GM10248 (cell line): Measurements from ENCODE around the gene NLRP9.
"Not testable (repeated sequence)": the region's sequence is repeated elsewhere in the genome, so short reads cannot be mapped to it uniquely, and the experiment has no call there.

ENCODE experiments used
- CTCF ChIA-PET: fragments of 300-600 bp; sonication (Branson Sonifier 250); formaldehyde crosslinking; extraction: SDS; loops from one replicate; lab custom pipeline; 2021; ENCODE audit warnings: antibody characterized with exemption; lab: Yijun Ruan, JAX
- POLR2A ChIA-PET: fragments of 350-650 bp; sonication (Branson Sonifier 250); formaldehyde crosslinking; extraction: SDS; loops from one replicate; lab custom pipeline; 2020; ENCODE audit warnings: antibody characterized with exemption; lab: Yijun Ruan, JAX
- DNase-seq: peaks from one replicate; pipeline ENCODE4 v3.0.0; 2012; ENCODE audit errors: extremely low spot score
- CTCF ChIP-seq: IDR thresholded peaks from 2 replicates; pipeline ENCODE4 v1.5.1; 2012; ENCODE audit warnings: mild to moderate bottlenecking, low read depth; ENCODE audit errors: extremely low read depth, missing control alignments, control extremely low read depth

The NLRP9 gene

GRCh38 chr19:55738302-55738701 lies at the start of gene NLRP9:
Gene NLRP9 (minus strand): TSS chr19:55738402. CDS start chr19:55738374, 28 bp downstream.
- DNase-seq, result no peak
- ChIA-PET CTCF (no interaction called here), POLR2A (no interaction called here)
- no peak for TF ChIP-seq CTCF

- TF ChIP-seq CTCF, result no peak
- no peak for DNase-seq
- POLR2A ChIA-PET, result no interaction called here
- CTCF ChIA-PET, result no interaction called here
Measured at GRCh38 chr19:55781112-55781511, 42.9 kb upstream of the NLRP9 start.

GRCh38 chr19:55778331-55778730 lies 40.1 kb upstream of the NLRP9 start:
- CTCF ChIA-PET, result no interaction called here
- POLR2A ChIA-PET, result no interaction called here
- no peak for DNase-seq
- no peak for TF ChIP-seq CTCF

- no peak for DNase-seq
- CTCF ChIA-PET, result interaction anchor here (0.6 kb wide), 1 partner anchor 221 kb away, joined by 3 read pairs; no protein-coding TSS in a partner anchor
- TF ChIP-seq CTCF, result no peak
- POLR2A ChIA-PET, result no interaction called here
Measured at GRCh38 chr19:55777528-55777927, 39.3 kb upstream of the NLRP9 start.

GRCh38 chr19:55769632-55770031 lies 31.4 kb upstream of the NLRP9 start:
- CTCF ChIA-PET, DNase-seq, POLR2A ChIA-PET: not testable (repeated sequence)

- DNase-seq, POLR2A ChIA-PET, CTCF ChIA-PET: not testable (repeated sequence)
Measured at GRCh38 chr19:55768818-55769217, 30.6 kb upstream of the NLRP9 start, which contains the start of gene RFPL4AL1. Gene RFPL4AL1 (plus strand): TSS chr19:55769118. CDS start chr19:55771805, 2,687 bp downstream.

GRCh38 chr19:55766466-55766865 lies 28.3 kb upstream of the NLRP9 start:
- no peak for TF ChIP-seq CTCF
- DNase-seq, result no peak
- CTCF ChIA-PET, result no interaction called here
- POLR2A ChIA-PET, result no interaction called here

GRCh38 chr19:55758797-55759196 lies 20.6 kb upstream of the NLRP9 start, which contains the start of gene RFPL4A:
Gene RFPL4A (plus strand): TSS chr19:55759097. CDS start chr19:55761801, 2,704 bp downstream.
- DNase-seq, POLR2A ChIA-PET, CTCF ChIA-PET: not testable (repeated sequence)

GRCh38 chr19:55756808-55757207 lies 18.6 kb upstream of the NLRP9 start:
- CTCF ChIA-PET, DNase-seq, POLR2A ChIA-PET: not testable (repeated sequence)
